ENCODE results near the gene MAMDC2. TPM values are rescaled to one million over a fixed set of nuclear protein-coding genes. Genes with fewer than 3 reads are reported as not detected.

Gene MAMDC2
- total and polyA plus RNA-seq, 2 of the 8 experiments (the other 6 are each of a cell fraction or from before 2014, with no cell fraction given), result 6.1 to 15.4 TPM

- 88% methylated on average over 6 of the region's 6 CpGs; no CpG with 5 or more reads in 1 of the 2 experiments for WGBS, 2 experiments (ENCODE audit: extremely low coverage in 1 of 2, insufficient coverage in 1 of 2, insufficient read length in 1 of 2, insufficient replicate concordance in 2 of 2, low coverage in 1 of 2, low lambda C conversion rate in 2 of 2, missing lambda C conversion rate in 1 of 2)
- CTCF ChIA-PET (ENCODE audit: partially characterized antibody), result interaction anchor here (0.9 to 2.7 kb wide), 3 partner anchors 61 to 82 kb away, joined by 3 to 10 read pairs (median 5); no protein-coding TSS in a partner anchor
- H3K4me2 ChIP-seq (ENCODE audit: insufficient read depth in 1 of 2, low read depth in 2 of 2, low read length in 2 of 2), result no peak overlapping the region
- TF ChIP-seq ASH2L (IDR thresholded peaks at IDR 0.05; ENCODE audit: low read length) (no peak), SAP30 (IDR thresholded peaks at IDR 0.05; ENCODE audit: insufficient read depth, insufficient replicate concordance, low read length) (no peak), SUZ12 (IDR thresholded peaks at IDR 0.05; ENCODE audit: low read length) (no peak), RAD21 (IDR thresholded peaks at IDR 0.05 in 1 of 2, conservative IDR thresholded peaks at IDR 0.05 in 1 of 2; ENCODE audit: low read depth in 2 of 2, low read length in 2 of 2) (no peak), KDM4A (IDR thresholded peaks at IDR 0.05; ENCODE audit: low read depth, low read length, severe bottlenecking) (no peak), USF2 (IDR thresholded peaks at IDR 0.05; ENCODE audit: low read length) (no peak), KDM5A (IDR thresholded peaks at IDR 0.05; ENCODE audit: low read length) (no peak), BRCA1 (IDR thresholded peaks at IDR 0.05; ENCODE audit: low read depth, low read length) (no peak), TAF1 (IDR thresholded peaks at IDR 0.05; ENCODE audit: low read depth, low read length) (no peak), RXRA (IDR thresholded peaks at IDR 0.05; ENCODE audit: insufficient read depth, low read depth, low read length) (no peak), HDAC6 (IDR thresholded peaks at IDR 0.05; ENCODE audit: low read depth, low read length) (no peak), CBX8 (IDR thresholded peaks at IDR 0.05; ENCODE audit: borderline replicate concordance, low read depth, low read length) (no peak)
Observed at GRCh38 chr9:70049672-70050271, 6.1 kb downstream of the MAMDC2 start.

More at GRCh38 chr9:70049672-70050271, 6.1 kb downstream of the MAMDC2 start:
- no peak overlapping the region for H3K4me3 ChIP-seq (ENCODE audit: extremely low read depth in 1 of 4, insufficient read depth in 2 of 4, low read depth in 3 of 4, low read length in 4 of 4)
- POLR2A ChIA-PET (ENCODE audit: partially characterized antibody), result interaction anchor here (0.9 kb wide), 1 partner anchor 43 kb away, joined by 3 read pairs; no protein-coding TSS in a partner anchor
- H2BK12ac ChIP-seq (ENCODE audit: low read depth, low read length), result no peak overlapping the region
- no peak overlapping the region for H4K91ac ChIP-seq (replicated peaks; ENCODE audit: insufficient read length, low read length)
- H2BK120ac ChIP-seq (replicated peaks; ENCODE audit: low read depth, low read length), result no peak overlapping the region
- no peaks in the 10 kb centered on the region for H3K27me3 ChIP-seq (replicated peaks in 1 of 4; ENCODE audit: control insufficient read depth in 3 of 4, extremely low read depth in 1 of 4, insufficient read depth in 3 of 4, low read length in 3 of 4)
- no peaks in the 10 kb centered on the region for H3K9me3 ChIP-seq (ENCODE audit: insufficient read depth in 2 of 2, low read depth in 1 of 2, low read length in 1 of 2)
- H3K27ac ChIP-seq (ENCODE audit: low read depth, low read length), result no peak overlapping the region
- H4K20me1 ChIP-seq (replicated peaks in 1 of 2; ENCODE audit: control insufficient read depth in 1 of 2, insufficient read depth in 2 of 2, low read length in 2 of 2), result no peaks in the 10 kb centered on the region
- FAIRE-seq (no peak), DNase-seq (ENCODE audit: low read depth in 1 of 2, low spot score in 2 of 2) (peak in 1 of 2 experiments; percentile 37)
- no peak overlapping the region for H3K9ac ChIP-seq (replicated peaks in 1 of 4; ENCODE audit: extremely low read depth in 1 of 4, low read depth in 3 of 4, low read length in 3 of 4)
- no peak overlapping the region for H3K14ac ChIP-seq (ENCODE audit: insufficient read length)
- no peak overlapping the region for H4K5ac ChIP-seq (ENCODE audit: insufficient read length, low read depth, low read length)
- H3K18ac ChIP-seq (ENCODE audit: extremely low read depth, low read length), result no peak overlapping the region
- no peak overlapping the region for H4K8ac ChIP-seq (ENCODE audit: extremely low read depth, insufficient read depth, low read length)
- no peak overlapping the region for H2BK20ac ChIP-seq (ENCODE audit: low read length)
- peaks cover 4 to 7% (median 6%) of the 10 kb centered on the region in 4 experiments for H3K4me1 ChIP-seq (replicated peaks in 1 of 4; ENCODE audit: control insufficient read depth in 3 of 4, insufficient read depth in 4 of 4, low read length in 3 of 4)
- H3K79me1 ChIP-seq (ENCODE audit: low read depth, low read length), result no peaks in the 10 kb centered on the region; the same call in 1 of the 2 replicates
- H2BK5ac ChIP-seq (ENCODE audit: low read depth, low read length), result no peak overlapping the region
- no peak overlapping the region for H3K23ac ChIP-seq (ENCODE audit: insufficient read length)
- no peaks in the 10 kb centered on the region for H3K36me3 ChIP-seq (ENCODE audit: control insufficient read depth in 2 of 4, insufficient read depth in 4 of 4, low read length in 3 of 4)
- H2AK5ac ChIP-seq (ENCODE audit: low read depth, low read length), result no peak overlapping the region
- H2BK15ac ChIP-seq (ENCODE audit: low read length), result no peak overlapping the region
- H3K56ac ChIP-seq (replicated peaks; ENCODE audit: insufficient read length, low read depth, low read length), result no peak overlapping the region
- H3K79me2 ChIP-seq (ENCODE audit: control insufficient read depth in 1 of 2, insufficient read depth in 2 of 2, low read length in 2 of 2), result no peaks in the 10 kb centered on the region; a peak in 1 of 4 replicates
- H3K4ac ChIP-seq (replicated peaks; ENCODE audit: insufficient read length, low read depth, low read length), result no peak overlapping the region
- peaks cover 3% of the 10 kb centered on the region for H3K23me2 ChIP-seq (ENCODE audit: low read depth, low read length)
- H2AFZ ChIP-seq (ENCODE audit: low read length), result no peak overlapping the region

Measured in H1 (cell line).